Astrocyte of the spinal cord (primary cell): ENCODE measurements around the gene NPAS3.
A peak's percentile ranks its signal among the peaks of the same experiment; 100 is the strongest.

ENCODE experiments used
- DNase-seq: peaks from one replicate; pipeline ENCODE4 v3.0.0; 2011; ENCODE audit warnings: low read depth, low spot score
- H3K4me3 ChIP-seq: 2 replicates; pipeline ENCODE4 v1.5.1; 2011; ENCODE audit warnings: low read depth, mild to moderate bottlenecking, low read length, moderate library complexity
- in situ Hi-C: cut with HindIII; loops from 2 replicates; pipeline ENCODE4 v1.10.0; 2017; ENCODE audit warnings: low sequenced_read_pairs
- TF ChIP-seq, protein P1 (sequence below): IDR thresholded peaks from 2 replicates; pipeline ENCODE4 v1.5.1; 2012; ENCODE audit warnings: low read depth, mild to moderate bottlenecking, low read length, inconsistent platforms

NPAS3 gene

DNA sequence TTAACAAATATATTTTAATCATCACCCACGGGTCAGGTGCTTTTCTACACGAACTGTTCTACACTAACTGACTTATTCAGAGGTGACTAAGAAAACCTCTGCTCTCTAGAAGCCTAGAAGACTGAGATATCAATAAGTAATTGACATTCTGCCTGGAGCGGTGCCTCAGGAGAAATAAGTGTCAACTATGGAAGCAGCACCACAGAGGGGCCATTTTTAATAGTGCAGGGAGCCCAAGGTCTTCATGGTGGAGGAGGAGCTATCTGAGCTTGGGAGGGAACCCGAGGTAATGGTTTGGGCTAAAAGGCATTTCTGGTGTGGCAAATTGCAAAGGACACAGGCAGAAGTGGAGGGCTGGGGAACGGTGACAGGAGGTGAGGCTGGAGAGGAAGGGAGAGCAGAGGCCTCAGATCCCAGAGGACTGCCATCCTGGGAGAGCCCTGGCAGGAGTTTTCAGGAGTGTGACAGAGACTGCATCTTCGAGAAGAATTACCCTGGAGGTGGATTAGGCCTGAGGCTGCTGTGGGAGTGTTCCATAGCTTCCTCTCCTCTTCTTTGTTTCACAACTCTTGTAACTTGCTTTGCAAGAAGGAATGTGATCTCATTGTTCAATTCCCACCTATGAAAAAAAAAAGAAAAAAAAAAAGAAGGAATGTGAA, 123.1 kb downstream of the NPAS3 start:
- no peak overlapping the region for H3K4me3 ChIP-seq
- TF ChIP-seq, protein P1, sequence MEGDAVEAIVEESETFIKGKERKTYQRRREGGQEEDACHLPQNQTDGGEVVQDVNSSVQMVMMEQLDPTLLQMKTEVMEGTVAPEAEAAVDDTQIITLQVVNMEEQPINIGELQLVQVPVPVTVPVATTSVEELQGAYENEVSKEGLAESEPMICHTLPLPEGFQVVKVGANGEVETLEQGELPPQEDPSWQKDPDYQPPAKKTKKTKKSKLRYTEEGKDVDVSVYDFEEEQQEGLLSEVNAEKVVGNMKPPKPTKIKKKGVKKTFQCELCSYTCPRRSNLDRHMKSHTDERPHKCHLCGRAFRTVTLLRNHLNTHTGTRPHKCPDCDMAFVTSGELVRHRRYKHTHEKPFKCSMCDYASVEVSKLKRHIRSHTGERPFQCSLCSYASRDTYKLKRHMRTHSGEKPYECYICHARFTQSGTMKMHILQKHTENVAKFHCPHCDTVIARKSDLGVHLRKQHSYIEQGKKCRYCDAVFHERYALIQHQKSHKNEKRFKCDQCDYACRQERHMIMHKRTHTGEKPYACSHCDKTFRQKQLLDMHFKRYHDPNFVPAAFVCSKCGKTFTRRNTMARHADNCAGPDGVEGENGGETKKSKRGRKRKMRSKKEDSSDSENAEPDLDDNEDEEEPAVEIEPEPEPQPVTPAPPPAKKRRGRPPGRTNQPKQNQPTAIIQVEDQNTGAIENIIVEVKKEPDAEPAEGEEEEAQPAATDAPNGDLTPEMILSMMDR = no peak
- in situ Hi-C loops = no loop called here
- no peak for DNase-seq

DNA sequence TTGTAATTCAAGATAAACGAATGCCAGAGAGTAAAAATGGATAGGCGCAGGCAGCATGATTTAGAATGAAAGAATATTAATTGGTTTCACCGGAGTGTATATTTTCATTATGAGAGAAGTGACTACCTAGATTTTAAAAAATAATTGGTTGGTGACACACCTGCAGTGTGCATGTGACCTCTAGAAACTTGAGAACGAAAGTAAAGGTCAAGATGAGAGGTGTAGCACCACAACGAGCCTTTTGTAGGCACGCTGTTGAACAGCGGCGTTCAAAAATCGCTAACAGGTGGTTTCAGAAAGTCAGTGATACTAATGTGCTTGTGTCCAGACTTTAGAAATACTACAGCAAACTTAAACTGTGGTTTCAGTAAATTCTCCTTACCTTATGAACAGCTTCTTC, 123.8 kb downstream of the NPAS3 start:
- in situ Hi-C loops = no loop called here
- TF ChIP-seq, protein P1 = no peak
- no peak for DNase-seq
- no peak overlapping the region for H3K4me3 ChIP-seq

DNA sequence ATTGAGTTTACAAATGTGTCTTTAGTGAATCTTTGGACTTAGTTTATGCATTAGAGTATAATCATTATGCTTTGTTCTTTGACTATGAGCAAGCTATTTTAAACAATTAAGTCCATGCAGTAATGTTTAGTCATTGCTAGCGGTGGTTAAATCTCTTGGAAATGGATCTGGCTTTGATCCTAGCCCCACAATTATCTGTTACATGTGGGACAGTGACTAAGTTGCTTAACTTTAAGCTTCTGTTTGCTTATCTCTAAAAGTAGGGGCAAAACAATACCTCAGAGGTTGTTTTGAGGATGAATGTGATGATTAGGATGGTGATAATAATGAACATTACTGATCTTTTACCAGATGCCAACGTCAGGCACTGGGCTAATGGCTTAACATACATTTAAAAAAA, 124.2 kb downstream of the NPAS3 start:
- peak; percentile 82 for DNase-seq
- H3K4me3 ChIP-seq = no peak overlapping the region
- in situ Hi-C loops = no loop called here
- TF ChIP-seq, protein P1 = no peak

DNA sequence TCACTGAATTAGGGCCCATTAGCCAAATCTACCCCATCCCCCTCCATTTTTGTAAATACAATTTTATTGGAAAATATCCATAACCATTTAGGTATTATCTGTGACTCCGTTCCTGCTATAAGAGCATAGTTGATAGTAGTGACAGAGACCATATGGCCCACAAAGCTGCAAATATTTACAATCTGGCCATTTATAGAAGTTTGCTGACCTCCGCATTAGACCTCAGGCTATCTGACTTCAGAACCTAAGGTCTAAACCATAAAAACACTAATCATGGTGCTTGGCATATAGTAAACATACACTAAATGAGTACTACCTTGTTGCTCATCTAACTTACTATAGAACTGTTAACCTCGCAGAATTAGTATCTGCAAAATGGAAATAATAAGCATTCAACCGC, 124.8 kb downstream of the NPAS3 start:
- in situ Hi-C loops = no loop called here
- no peak for DNase-seq
- no peak overlapping the region for H3K4me3 ChIP-seq
- TF ChIP-seq, protein P1 = no peak

DNA sequence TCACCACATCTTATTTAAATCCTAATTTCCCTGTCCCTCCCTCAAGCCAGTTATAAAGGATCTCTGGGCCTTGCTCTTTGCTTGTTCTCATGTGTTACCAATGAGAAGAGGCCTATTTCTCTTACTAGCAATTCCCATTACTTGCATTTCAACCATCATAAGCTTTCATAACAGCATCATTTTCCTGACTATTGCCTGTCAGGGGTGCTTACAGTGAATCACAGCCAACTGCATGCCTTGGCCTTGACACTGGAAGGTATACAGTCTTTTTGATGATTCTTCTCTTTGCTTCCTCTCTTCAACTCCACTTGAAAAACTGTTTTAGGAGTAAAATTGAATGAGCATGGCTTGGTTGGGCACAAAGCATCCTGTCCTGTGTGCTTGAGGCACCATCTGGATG, 127.0 kb downstream of the NPAS3 start:
- no peak overlapping the region for H3K4me3 ChIP-seq
- TF ChIP-seq, protein P1 = no peak
- in situ Hi-C loops = no loop called here
- DNase-seq = no peak

DNA sequence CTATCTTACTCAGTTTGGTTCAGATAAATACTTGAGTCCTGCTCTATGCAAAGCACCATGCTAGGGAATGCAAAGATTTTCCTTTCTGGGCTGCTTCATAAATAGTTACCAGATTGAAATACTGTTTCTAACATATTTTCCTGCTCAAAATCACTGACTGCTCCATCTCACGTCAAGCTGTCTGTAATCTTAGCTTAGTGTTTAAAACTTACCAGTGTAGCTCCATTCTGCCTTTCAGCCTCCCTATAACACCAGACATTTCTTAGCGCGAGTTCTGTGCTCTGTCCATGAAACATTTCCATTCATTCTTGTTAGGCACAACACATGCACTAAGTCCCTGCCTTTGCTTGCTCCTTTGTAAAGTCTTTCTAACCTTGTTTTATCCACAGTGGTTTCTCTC, 129.4 kb downstream of the NPAS3 start:
- TF ChIP-seq, protein P1 = no peak
- no peak overlapping the region for H3K4me3 ChIP-seq
- DNase-seq = peak; percentile 14
- in situ Hi-C loops = no loop called here

DNA sequence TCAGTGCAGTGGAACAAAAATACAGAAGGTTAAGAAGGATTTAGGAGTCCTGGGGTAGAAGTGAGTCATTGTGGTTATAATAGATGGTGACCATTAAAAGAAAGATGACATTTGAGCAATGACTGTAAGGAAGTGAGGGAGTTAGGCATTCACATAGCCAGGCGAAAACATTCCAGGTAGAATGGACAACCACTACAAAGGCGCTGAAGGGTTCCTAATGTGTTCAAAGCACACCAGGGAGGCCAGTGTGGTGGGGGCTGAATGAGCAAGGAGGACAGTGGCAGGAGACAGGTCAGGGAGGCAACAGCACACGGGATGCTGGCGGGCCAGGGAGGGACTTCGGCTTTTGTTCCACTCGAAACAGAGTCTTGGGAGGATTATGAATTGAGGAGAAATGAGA, 129.9 kb downstream of the NPAS3 start:
- TF ChIP-seq, protein P1 = no peak
- H3K4me3 ChIP-seq = no peak overlapping the region
- in situ Hi-C loops = no loop called here
- DNase-seq = peak; percentile 63
